GM23248 (cell line): Measurements from ENCODE around the gene MTMR4.

Source experiments
- EZH2 ChIP-seq: fragments of 200-600 bp; sonication (generic); IDR thresholded peaks from 2 replicates; pipeline ENCODE4 v1.6.1; 2018; ENCODE audit warnings: antibody characterized with exemption, mild to moderate bottlenecking; ENCODE audit not compliant: insufficient read depth, poor library complexity, severe bottlenecking
- EZH2phosphoT487 ChIP-seq: fragments of 200-600 bp; sonication (generic); IDR thresholded peaks from 2 replicates; pipeline ENCODE4 v1.6.1; 2018; ENCODE audit warnings: antibody characterized with exemption, moderate library complexity, mild to moderate bottlenecking, low read depth; ENCODE audit not compliant: insufficient read depth

GRCh38 chr17:58539698-58540097 is 25.3 kb upstream of the MTMR4 start:
- TF ChIP-seq EZH2phosphoT487 (no peak), EZH2 (no peak)
